AML-193 (cell line): ENCODE data around the gene NRG2.

Experiments
- DNase-seq, 2 experiments: peaks; one replicate each; lab custom pipeline; 2025; lab: John Stamatoyannopoulos, UW

NRG2 gene

DNA sequence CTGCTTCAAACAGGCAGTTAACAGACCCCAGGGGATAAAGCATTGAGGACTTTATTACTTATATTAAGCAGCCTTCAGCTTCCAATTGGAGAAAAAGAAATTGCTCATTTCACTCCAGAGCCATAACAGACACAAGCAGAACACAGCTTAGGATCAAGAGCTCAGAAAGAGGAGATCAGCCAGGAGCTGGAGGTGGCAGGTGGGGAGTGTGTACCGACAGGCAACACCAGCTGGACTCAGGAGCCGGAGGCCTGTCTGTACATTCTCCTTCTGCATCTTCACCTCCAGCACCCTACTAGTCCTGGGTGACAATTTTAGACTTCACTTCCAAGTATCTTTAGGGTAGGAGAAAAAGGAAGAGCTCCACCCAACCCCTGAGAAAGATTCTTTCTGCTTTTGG, 35.8 kb downstream of the NRG2 start:
- DNase-seq, result no peak

DNA sequence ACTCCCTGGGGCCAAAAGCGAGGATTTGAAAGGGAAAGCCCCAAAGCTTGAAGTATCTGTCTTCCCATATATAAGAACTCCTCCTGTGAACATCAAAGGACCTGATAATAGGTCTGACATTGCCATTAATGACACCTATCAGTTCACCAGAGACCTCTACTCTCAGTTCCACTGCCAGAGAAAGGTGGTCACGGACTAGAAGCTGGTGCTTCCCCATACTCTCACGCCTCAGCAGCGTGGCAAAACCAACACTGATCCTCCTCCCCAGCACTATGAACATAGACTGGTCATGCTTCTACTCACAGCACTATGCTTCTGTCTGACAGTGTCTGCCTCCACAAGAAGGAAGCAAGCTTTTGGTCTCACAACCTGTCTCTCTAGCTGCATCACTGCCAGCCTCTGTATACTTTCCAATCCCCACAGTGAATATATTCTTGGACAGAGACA, 37.9 kb downstream of the NRG2 start:
- DNase-seq, result no peak

DNA sequence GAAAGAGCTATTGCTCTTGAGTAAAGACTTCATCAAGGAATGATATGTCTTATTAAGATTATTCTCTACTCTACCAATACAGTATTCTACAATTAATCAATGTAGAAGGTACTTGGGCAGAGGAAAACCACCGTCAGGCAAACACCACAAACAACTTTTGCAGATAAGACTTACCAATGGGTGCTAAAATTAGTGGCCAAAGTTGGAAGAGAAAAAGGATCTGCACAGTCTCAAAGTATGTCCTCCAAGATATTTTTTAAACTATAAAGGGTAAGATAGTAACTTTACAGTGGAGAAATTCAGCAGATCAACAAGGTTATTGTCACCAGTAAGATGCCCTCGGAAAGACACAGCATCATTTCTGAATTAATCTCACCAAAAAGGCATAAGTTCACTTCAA, 38.9 kb downstream of the NRG2 start:
- DNase-seq, result no peak

DNA sequence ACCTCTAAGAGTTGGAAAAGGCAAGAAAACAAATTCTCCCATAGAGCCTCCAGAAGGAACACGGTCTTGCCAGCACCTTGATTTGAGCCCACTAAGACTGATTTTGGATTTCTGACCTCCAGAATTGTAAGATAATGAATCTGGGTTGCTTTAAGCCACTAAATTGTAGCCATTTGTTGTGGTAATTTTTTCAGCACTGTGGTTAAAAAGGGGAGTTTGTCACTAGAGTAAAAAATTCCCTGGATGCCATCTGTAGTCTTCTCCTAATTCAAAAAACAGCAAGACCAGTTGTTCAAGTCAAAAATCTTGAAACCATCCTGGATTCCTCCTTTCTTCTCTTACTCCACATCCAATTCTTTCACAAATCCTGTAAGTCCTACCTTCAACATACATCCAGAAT, 39.6 kb downstream of the NRG2 start:
- DNase-seq, result no peak

DNA sequence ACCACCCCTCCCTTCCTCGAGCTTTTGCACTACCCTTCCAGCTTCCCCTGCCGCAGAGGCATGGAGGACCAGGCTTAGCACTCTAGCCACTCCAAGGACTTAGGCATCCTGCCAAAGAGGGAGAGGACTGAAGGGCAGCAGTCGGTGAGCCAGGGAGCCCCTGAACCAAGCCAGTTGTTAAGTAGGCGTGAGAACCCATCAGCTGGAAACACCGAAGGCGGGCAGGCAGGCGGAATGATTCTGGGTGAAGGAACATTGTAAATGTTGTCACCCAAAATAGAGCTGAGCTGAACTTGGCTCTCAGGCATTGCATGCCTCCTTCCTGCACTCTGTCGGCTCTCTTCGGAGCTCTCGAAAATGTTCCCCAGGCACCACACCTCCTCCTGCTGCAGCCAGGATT, 42.8 kb downstream of the NRG2 start:
- no peak for DNase-seq

DNA sequence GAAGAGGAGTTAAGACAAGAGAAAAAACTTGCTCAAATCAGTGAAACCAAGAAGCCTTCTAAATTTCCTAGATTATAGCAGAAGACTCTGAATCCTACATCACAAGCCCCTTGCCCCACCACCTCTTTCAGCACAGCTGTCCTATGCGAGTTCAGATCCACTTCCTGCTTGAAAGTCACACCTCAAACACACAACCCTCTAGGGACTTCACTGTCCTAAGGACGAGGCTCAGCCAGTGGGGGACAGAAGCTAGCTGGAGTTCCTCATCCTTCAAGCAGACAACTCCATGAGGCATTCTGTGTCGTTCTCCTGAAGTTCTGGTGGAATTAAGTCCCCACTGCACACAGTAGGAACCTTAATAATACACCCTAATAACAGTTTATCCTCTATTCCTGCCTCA, 44.3 kb downstream of the NRG2 start:
- DNase-seq, result no peak

DNA sequence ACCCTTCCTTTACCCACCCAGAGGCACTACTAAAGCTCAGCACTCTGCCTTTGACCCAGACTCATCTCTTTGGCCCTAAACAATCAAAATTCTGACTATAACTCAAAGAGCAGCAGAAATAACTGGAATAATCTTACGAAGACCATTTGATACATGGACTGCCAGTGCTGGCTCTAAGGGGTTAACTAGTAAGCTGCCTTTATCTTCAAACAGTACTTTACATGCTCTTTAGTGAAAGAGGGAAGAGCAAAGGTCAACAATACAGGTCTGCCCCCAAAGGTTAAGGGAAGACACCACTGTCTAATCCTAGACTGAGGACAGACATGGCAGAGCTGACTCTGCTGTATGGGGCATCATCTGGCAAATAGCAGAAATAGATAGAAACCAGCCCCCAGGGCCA, 45.8 kb downstream of the NRG2 start:
- no peak for DNase-seq

DNA sequence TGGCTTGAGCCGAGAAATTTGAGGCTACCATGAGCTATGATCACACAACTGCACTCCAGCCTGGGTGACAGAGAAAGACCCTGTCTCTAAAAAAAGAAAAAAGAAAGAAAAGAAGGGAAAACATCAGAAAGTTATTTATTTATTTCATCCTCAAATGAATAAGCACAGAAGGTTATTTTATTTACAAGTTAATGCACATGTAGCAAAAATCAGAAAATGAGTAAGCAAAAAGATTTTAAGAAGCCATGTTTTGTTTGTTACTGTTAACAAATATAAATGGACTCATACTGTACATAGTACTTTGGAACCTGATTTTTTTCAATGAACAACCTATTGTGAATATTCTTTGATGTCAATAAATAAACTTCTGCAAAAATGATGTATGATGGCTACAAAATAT, 47.2 kb downstream of the NRG2 start:
- no peak for DNase-seq

DNA sequence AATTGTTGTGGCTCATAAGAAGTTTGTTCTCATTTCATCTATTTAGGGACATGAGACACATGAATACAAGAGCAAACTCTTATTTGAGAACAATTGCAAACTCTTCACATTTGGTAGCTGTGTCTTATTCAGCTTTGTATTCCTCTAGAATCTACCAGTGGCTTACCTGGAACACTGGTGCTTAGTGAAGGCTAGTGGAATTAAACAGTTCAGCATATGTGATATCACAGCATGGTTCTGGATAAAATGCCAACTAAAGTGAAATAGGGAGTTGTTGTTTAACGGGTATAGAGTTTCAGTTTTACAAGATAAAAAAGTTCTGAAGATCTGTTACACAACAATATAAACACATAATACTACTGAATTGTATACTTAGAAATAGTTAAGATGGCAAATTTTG, 48.9 kb downstream of the NRG2 start:
- no peak for DNase-seq

DNA sequence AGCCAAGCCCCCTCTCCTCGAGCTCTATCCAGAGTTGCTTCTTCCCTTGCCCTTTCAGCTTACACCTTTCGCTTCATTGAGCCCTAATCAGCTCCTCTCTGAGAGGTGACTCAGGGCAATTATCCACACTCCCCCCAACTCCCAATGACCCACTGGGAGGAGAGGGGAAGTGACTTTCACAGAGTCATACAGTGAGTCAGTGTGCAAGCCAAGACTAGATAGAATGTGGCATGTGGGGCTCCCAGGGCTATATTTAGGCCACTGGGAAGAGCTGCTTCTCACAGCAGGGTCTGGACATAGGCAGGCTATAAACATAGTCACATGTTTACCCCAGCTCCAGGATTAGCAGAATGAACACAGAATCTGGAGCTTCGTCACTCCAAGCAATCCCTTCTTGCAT, 57.4 kb downstream of the NRG2 start:
- DNase-seq, result no peak

DNA sequence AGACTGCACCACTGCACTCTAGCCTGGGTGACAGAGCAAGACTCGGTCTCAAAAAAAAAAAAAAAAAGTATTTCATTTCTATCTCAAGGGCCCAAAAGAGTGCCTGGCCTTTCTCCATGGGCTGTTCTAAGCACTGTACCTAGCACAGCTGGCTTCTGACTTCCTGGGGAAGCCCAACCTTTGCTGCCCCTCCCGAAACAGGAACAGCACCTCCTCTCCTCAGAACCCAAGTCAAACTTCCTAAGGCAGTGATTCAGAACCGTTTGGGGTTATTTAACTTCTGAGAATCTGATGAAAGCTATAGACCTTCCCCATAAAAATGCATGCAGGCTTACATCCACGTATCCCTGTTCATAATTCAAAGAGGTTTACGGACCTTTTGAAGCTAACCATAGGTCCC, 57.8 kb downstream of the NRG2 start:
- no peak for DNase-seq

DNA sequence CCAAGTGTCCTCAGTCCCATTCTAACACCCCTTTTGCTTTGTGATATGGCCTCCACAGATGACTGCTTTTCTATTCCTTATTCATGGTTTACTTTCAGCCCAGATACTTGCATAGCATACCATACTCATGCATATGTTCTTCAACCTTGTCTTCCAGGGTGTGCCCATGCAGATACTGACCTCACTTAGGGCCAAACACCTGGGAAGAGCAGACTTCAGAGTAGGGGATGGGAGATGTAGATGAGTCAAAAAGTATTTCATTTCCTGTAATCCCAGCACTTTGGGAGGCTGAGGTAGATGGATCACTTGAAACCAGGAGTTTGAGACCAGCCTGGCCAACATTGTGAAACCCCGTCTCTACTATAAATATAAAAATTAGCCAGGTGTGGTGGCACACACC, 58.3 kb downstream of the NRG2 start:
- no peak for DNase-seq

DNA sequence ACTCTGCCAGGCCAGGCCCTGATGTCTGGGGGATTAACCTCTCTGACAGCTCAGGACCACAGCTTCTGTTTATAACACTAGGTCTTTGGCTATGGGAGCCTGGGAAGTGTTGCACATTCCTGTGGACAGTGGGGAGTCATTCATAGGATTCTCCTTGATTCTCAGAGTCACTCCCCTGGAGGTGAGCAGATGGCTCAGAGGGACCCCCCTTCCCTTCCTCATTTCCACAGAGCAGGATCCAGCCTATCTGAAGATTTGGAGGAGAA, 60.2 kb downstream of the NRG2 start:
- DNase-seq, result no peak

DNA sequence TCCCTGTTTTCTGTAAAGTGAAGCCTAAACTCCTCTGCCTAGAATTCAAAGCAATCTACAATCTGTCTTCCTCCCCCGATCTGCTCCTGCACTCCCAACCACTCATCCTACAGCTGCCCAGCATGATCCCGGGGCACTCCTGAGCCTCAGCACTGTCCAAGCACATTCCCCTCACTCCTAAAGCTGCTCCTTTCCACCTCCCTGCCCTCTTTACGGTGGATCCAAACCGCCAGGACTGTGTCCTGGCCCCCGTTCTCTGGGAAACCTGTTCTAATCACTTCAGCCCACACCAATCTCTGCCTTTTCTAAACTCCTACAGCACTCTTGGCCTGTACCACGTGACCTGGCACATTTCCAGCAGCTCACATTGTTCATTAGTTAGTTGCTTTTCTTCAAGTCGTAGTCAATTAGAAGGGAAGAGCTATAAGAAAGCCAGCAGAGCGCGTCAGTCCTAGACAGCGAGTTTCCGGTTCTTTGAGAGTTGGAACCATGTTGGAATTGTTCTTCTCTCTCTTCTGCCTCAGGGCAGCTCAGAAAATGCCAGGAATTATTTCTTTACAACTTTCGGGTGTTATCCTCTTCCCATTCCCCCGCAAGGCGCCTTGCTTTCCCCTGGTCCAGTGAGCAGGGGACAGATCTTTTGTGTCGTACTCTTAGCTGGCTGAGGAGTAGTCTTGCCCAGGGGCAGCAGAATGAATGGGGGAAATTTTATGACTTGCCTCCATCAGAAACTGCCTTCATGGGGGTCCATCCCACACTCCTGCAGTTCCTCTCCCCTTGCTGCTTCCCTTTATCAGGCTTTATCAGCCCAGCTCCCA, 60.7 kb downstream of the NRG2 start:
- no peak for DNase-seq

DNA sequence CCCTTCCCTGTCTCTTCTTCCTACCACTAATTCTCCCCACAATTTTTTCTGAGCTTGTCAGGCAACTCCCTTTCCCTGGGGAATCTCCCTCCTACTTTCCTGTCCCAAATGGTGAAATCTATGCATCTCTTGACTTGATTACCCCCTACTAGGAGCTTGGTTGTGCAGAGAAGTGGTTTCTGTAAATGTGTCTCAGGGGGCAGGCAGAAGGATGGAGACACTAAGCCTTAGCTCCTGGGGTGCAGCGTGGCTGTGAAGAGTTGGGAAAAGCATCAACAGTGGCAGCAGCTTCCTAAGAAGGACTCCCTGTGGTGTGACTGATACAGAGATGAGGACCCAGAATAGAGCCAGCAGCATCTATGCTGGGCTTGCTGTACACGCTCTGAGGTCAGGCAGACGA, 62.3 kb downstream of the NRG2 start:
- no peak for DNase-seq

DNA sequence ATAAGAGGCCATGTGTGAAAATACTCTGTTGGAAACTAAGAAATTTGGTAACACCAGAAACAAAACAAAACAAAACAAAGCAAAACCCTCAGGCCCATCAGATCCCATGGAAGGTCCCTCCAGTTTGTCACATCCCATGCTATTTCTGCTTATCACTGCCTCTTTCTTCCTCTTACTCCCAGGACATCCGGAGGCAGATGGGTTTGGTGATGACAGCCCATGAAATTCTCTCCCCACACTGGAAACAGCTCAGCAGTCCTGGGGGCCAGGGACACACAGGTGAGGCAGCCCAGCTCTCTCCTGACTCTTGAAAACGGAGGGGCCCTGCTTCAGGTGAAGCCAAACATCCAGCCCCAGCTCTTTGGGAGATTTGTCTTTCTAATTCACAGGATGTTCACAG, 63.2 kb downstream of the NRG2 start:
- DNase-seq, result no peak

DNA sequence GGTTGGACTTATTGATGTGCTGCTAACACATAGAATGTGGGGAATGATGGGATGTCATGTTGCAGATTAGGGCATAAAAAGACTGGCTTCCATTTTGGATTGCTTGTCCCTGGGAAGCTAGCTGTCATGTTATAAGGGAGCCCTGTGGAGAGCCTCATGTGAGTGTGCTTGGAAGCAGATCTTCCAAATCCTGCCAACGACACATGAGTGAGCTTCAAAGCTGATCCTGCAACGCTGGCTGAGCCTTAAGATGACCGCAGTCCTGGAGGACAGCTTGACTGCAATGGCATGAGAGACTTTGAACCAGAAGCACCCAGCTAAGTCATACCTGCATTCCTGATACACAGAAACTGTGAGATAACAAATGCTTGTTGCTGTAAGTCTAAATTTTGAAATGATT, 63.6 kb downstream of the NRG2 start:
- DNase-seq, result no peak

DNA sequence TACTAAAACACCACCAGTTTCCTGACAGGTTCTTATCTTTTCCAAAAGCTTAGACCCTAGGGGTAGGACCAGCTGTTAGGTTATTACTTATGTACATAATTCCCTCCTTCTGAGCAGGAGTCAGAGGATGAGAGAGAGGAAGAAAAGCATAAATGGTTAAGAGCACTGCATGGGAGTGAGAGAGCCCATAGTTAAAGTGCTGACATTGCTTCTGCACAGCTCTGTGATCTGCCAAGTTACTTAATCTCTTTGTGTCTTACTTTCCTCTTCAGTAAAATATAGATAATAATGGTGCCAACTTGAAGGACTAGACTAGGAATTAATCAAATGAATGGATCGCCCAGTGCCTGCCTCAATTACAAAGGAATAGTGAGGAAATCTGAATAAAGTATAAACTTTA, 66.4 kb downstream of the NRG2 start:
- no peak for DNase-seq

DNA sequence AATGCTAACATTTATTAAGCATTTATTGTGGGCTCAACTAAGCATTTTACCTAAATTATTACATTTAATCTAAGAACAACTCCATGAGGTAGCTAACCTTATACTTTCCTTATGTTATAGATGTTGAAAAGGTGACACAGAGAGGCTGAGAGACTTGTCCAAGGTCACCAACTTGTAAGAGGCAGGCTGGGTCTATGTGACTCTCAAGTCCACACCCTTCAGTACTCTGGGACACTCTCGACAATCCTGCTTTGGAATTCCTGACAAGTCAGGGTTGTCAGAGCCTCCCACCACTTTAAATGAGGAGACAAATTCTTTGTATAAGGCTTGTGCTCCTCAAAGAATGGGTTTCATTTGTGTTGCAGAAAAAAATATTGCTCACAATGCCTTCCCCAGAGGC, 67.2 kb downstream of the NRG2 start:
- DNase-seq, result no peak

DNA sequence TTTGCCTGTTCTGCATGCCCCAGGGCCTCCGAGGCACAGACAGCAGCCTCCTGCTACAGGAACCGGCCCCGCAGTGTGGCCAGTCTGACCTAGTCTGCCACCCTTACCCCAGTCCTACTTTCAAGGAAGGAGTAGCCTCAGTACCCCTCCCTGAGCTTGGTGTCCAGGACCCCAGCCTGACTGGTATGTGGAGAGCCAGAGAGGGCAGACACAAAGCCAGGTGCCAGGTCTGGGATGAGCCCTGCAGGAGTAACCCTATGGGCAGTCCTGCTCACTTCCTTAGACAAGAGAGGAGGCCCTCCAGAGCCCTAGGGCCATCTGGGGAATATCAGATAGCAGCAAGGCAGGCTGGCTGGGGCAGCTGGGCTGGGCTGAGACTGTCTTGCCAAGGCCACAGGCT, 67.8 kb downstream of the NRG2 start:
- DNase-seq, result no peak

DNA sequence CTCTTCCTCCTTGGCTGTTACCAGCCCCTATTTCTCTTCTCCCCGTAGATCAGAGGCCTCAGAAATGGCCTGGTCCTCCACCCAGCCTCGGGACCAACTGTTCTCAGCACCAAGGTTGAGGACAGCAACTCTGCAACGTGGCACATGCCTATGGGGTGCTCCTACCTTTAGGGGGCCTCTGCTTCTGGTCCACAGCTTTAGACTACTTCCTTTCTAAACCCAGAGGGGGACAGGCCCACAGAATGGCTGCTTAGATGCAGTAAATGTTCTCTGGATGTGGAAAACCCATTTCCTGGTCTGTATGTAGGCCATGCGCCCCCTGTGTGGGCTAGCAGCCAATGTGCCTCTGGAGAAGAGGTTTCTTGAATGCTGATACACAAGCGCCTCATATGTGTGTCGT, 68.4 kb downstream of the NRG2 start:
- DNase-seq, result no peak

DNA sequence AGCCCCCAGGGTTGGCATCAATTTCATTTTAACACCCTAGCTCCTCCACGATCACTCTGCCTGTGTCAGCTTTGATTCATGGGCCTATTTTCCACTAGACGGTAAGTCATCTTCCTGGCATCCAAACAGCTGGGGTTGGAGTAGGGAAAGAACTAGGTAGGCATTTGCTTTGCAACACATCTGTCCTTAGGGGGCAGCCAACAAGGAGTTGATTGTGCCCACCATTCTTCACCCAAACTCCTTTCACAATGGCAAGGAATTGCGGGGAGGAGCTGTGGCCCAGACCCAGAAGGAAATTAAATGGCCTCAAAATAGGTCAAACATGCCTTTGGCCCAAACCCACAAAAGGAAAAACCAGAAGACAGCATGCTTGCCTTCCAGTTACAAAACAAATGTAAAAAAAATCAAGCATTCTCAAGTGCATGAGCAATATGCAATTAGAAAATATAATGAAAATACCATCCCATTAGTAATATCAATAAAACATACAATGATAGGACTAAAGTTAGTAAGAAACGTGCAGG, 71.8 kb downstream of the NRG2 start:
- DNase-seq, result no peak

DNA sequence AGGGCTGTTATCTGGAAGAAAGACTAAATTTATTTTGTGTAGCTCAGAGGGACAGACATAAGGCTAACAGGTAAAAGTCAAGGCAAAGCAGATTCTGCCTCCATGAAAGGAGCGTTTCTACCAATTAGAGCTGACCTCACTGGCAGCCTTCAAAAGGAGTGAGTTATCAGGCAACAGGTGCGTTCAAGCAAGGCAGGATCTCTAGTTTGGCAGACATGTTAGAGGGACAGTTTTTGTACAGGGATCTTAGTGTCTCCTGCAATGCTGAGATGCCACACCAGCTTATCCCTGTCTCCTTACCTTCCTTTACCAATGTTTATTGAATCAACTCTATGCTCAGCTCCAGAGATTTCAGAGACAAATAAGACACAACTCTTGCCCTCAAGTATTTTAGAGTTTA, 73.8 kb downstream of the NRG2 start:
- no peak for DNase-seq

DNA sequence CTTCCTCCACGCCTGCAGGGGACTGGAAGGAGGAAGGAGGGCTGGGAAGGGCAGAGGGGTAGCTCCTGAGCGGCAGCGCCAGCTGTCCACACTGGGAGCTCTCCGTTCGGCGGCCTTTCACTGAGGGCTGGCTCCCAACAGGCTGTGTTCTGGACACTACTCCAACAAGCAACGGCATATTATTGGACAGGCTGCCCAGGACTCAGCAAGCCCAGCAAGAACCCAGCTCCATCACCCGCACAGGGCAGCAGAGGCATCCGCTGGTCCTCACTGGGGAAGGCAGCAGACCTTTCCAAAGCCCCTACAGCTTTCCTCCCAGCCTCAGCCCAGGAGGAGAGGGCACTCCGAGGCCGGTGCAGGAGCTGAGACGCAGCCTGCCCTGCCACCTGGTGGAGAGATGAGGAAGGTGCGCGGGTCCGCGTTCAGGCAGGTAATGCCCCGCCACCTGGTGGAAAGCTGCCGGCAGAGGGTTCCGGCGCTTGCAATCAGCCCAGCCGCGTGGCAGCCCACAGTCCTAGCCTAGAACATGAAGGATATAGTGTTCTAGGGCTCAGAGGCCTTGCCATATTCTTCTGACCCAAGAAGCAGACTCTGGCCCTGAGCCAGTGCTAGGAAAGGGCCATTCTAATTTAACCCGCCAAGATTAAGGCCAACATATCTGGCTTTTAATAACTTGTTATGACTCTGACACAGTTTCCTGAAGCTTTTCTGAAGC, 74.4 kb downstream of the NRG2 start:
- DNase-seq, result peak; percentile 25 to 53
